Activated CD4-positive, alpha-beta T cell treated with anti-CD3 and anti-CD28 coated beads for 36 hours (primary cell): ENCODE results near the gene NANOS3. TPM values are rescaled to one million over a fixed set of nuclear protein-coding genes. Genes with fewer than 3 reads are reported as not detected.

Source experiments
- ATAC-seq: fragments of 200-7000 bp; cut with Tn5 transposase; one replicate; pipeline ENCODE4 v1.10.0; 2021; ENCODE audit warnings: mild to moderate bottlenecking, moderate library complexity
- CTCF ChIA-PET: fragments of 350-600 bp; sonication (Branson Sonifier 250); formaldehyde crosslinking; loops from one replicate; lab custom pipeline; 2021; ENCODE audit warnings: antibody characterized with exemption; lab: Charles Lee
- POLR2A ChIA-PET: fragments of 350-600 bp; sonication (Branson Sonifier 250); formaldehyde crosslinking; loops from one replicate; lab custom pipeline; 2021; ENCODE audit warnings: antibody characterized with exemption, inconsistent platforms; lab: Charles Lee
- DNase-seq: peaks from one replicate; pipeline ENCODE4 v3.0.0-alpha.2; 2020
- H3K27ac Mint-ChIP-seq: one replicate; pipeline ENCODE4 v1.8.0; 2021; ENCODE audit warnings: mixed read lengths
- H3K27me3 Mint-ChIP-seq: one replicate; pipeline ENCODE4 v1.8.0; 2021; ENCODE audit warnings: mixed read lengths
- H3K36me3 Mint-ChIP-seq: one replicate; pipeline ENCODE4 v1.8.0; 2021; ENCODE audit warnings: low read depth, mixed read lengths
- H3K4me1 Mint-ChIP-seq: one replicate; pipeline ENCODE4 v1.8.0; 2021; ENCODE audit warnings: mixed read lengths
- H3K4me3 Mint-ChIP-seq: one replicate; pipeline ENCODE4 v1.8.0; 2021; ENCODE audit warnings: mild to moderate bottlenecking, moderate library complexity, mixed read lengths
- H3K9me3 Mint-ChIP-seq: one replicate; pipeline ENCODE4 v1.8.0; 2021; ENCODE audit warnings: low read depth, mixed read lengths
- intact Hi-C, 2 experiments: fragments of 100-400 bp; cut with DNase I in 1 of 2; cut with micrococcal nuclease in 1 of 2; formaldehyde crosslinking; loops; one replicate each; pipeline versions ENCODE4 v1.14.2 to v1.15.1; 2022 to 2024; cut with DNase I, micrococcal nuclease
- total RNA-seq, 2 experiments: library from RNA; stranded (reverse); gene quantifications; one replicate each; pipeline ENCODE4 v1.2.3, GENCODE V29; 2021

The NANOS3 gene
- total RNA-seq, 2 experiments from 2014 or later: 1.2 to 1.6 TPM

GRCh38 chr19:13866463-13867046 lies 10.4 kb upstream of the NANOS3 start:
- Mint-ChIP-seq H3K27ac (no peak overlapping the region), H3K27me3 (peaks cover 36% of the 10 kb centered on the region), H3K36me3 (no peaks in the 10 kb centered on the region), H3K4me1 (peaks cover 26% of the 10 kb centered on the region), H3K4me3 (peak overlapping the region; percentile 54), H3K9me3 (no peaks in the 10 kb centered on the region)
- CTCF ChIA-PET: no interaction called here
- intact Hi-C loops: no loop called here
- no peak for DNase-seq
- POLR2A ChIA-PET: no interaction called here
- ATAC-seq: no peak

- CTCF ChIA-PET: interaction anchor here (0.6 kb wide), 2 partner anchors 328 to 588 kb away, joined by 3 read pairs; no protein-coding TSS in a partner anchor
- POLR2A ChIA-PET: no interaction called here
- no peak for ATAC-seq
Measured at GRCh38 chr19:13868663-13869062, 8.3 kb upstream of the NANOS3 start.

GRCh38 chr19:13869281-13869680 lies 7.7 kb upstream of the NANOS3 start:
- Mint-ChIP-seq H3K9me3 (no peaks in the 10 kb centered on the region), H3K27ac (no peak overlapping the region), H3K4me3 (no peak overlapping the region), H3K4me1 (peaks cover 12% of the 10 kb centered on the region), H3K27me3 (peaks cover 27% of the 10 kb centered on the region), H3K36me3 (no peaks in the 10 kb centered on the region)
- DNase-seq (no peak), ATAC-seq (no peak)
- intact Hi-C loops: no loop called here
- ChIA-PET POLR2A (no interaction called here), CTCF (interaction anchor here (0.6 kb wide), 2 partner anchors 327 to 587 kb away, joined by 3 read pairs; no protein-coding TSS in a partner anchor)

More at GRCh38 chr19:13868663-13869062, 8.3 kb upstream of the NANOS3 start:
- Mint-ChIP-seq H3K9me3 (no peaks in the 10 kb centered on the region), H3K4me1 (peaks cover 14% of the 10 kb centered on the region), H3K27me3 (peaks cover 33% of the 10 kb centered on the region), H3K36me3 (no peaks in the 10 kb centered on the region), H3K4me3 (no peak overlapping the region), H3K27ac (no peak overlapping the region)
- DNase-seq: no peak
- intact Hi-C loops: no loop called here

GRCh38 chr19:13870873-13871272 lies 6.1 kb upstream of the NANOS3 start:
- ChIA-PET CTCF (interaction anchor here (0.7 to 2.7 kb wide), 3 partner anchors 9 to 206 kb away, joined by 3 to 13 read pairs (median 3); no protein-coding TSS in a partner anchor), POLR2A (no interaction called here)
- H3K4me3 Mint-ChIP-seq: no peak overlapping the region
- no peaks in the 10 kb centered on the region for H3K9me3 Mint-ChIP-seq
- H3K4me1 Mint-ChIP-seq: peaks cover 7% of the 10 kb centered on the region
- intact Hi-C loops: no loop called here
- ATAC-seq (no peak), DNase-seq (no peak)
- H3K36me3 Mint-ChIP-seq: no peaks in the 10 kb centered on the region
- H3K27me3 Mint-ChIP-seq: peaks cover 24% of the 10 kb centered on the region
- H3K27ac Mint-ChIP-seq: no peak overlapping the region

- no peak for ATAC-seq
- peaks cover 15% of the 10 kb centered on the region for H3K27me3 Mint-ChIP-seq
- POLR2A ChIA-PET: interaction anchor here (0.7 kb wide), 1 partner anchor 10 kb away, joined by 3 read pairs; no protein-coding TSS in a partner anchor
- DNase-seq: no peak
- H3K27ac Mint-ChIP-seq: no peak overlapping the region
- intact Hi-C loops: no loop called here
- CTCF ChIA-PET: interaction anchor here (1.3 to 2.7 kb wide), 6 partner anchors 10 to 239 kb away, joined by 3 to 13 read pairs (median 4); partner anchors contain the start of gene MISP3
- no peaks in the 10 kb centered on the region for H3K9me3 Mint-ChIP-seq
- peak overlapping the region; percentile 46 for H3K4me3 Mint-ChIP-seq
- no peaks in the 10 kb centered on the region for H3K36me3 Mint-ChIP-seq
- H3K4me1 Mint-ChIP-seq: peaks cover 3% of the 10 kb centered on the region
Measured at GRCh38 chr19:13872339-13872694, 4.6 kb upstream of the NANOS3 start.

GRCh38 chr19:13872695-13873389 lies 4.1 kb upstream of the NANOS3 start:
- H3K27me3 Mint-ChIP-seq: peaks cover 10% of the 10 kb centered on the region
- no peaks in the 10 kb centered on the region for H3K9me3 Mint-ChIP-seq
- peak; percentile 51 for DNase-seq
- no peak overlapping the region for H3K27ac Mint-ChIP-seq
- peak overlapping the region; percentile 46 for H3K4me3 Mint-ChIP-seq
- H3K4me1 Mint-ChIP-seq: peaks cover 3% of the 10 kb centered on the region
- intact Hi-C loops: no loop called here
- POLR2A ChIA-PET: interaction anchor here (0.7 kb wide), 2 partner anchors 9 to 20 kb away, joined by 3 to 4 read pairs; no protein-coding TSS in a partner anchor
- no peaks in the 10 kb centered on the region for H3K36me3 Mint-ChIP-seq
- CTCF ChIA-PET: interaction anchor here (1.3 to 2.7 kb wide), 5 partner anchors 11 to 239 kb away, joined by 3 to 13 read pairs (median 5); partner anchors contain the start of gene MISP3
- ATAC-seq: peak; percentile 63

GRCh38 chr19:13873834-13874515 lies 3.0 kb upstream of the NANOS3 start:
- no peak overlapping the region for H3K27ac Mint-ChIP-seq
- CTCF ChIA-PET: interaction anchor here (1.6 kb wide), 1 partner anchor 17 kb away, joined by 6 read pairs; no protein-coding TSS in a partner anchor
- H3K9me3 Mint-ChIP-seq: no peaks in the 10 kb centered on the region

GRCh38 chr19:13875824-13876223 lies 1.1 kb upstream of the NANOS3 start:
- no peak for ATAC-seq
- Mint-ChIP-seq H3K9me3 (no peaks in the 10 kb centered on the region), H3K4me1 (peaks cover 9% of the 10 kb centered on the region), H3K4me3 (no peak overlapping the region), H3K27me3 (peaks cover 5% of the 10 kb centered on the region), H3K27ac (no peak overlapping the region), H3K36me3 (no peaks in the 10 kb centered on the region)
- DNase-seq: no peak
- POLR2A ChIA-PET: no interaction called here
- CTCF ChIA-PET: interaction anchor here (0.5 to 1.0 kb wide), 3 partner anchors 199 to 261 kb away, joined by 3 read pairs; partner anchors contain the start of gene ASF1B
- intact Hi-C loops: no loop called here

More at GRCh38 chr19:13873834-13874515, 3.0 kb upstream of the NANOS3 start:
- DNase-seq (no peak), ATAC-seq (no peak)
- intact Hi-C loops: no loop called here
- Mint-ChIP-seq H3K4me1 (no peaks in the 10 kb centered on the region), H3K36me3 (no peaks in the 10 kb centered on the region), H3K4me3 (no peak overlapping the region), H3K27me3 (peaks cover 7% of the 10 kb centered on the region)
- POLR2A ChIA-PET: no interaction called here

GRCh38 chr19:13877303-13877702 lies 369 bp downstream of the NANOS3 start:
- POLR2A ChIA-PET: no interaction called here
- Mint-ChIP-seq H3K9me3 (no peaks in the 10 kb centered on the region), H3K27me3 (peaks cover 5% of the 10 kb centered on the region), H3K4me3 (no peak overlapping the region), H3K4me1 (peaks cover 24% of the 10 kb centered on the region), H3K27ac (no peak overlapping the region), H3K36me3 (no peaks in the 10 kb centered on the region)
- ATAC-seq (no peak), DNase-seq (no peak)
- intact Hi-C loops: no loop called here
- CTCF ChIA-PET: interaction anchor here (0.7 to 0.9 kb wide), 2 partner anchors 192 to 204 kb away, joined by 3 to 4 read pairs; no protein-coding TSS in a partner anchor

GRCh38 chr19:13880059-13881043 lies 3.4 kb downstream of the NANOS3 start:
- intact Hi-C loops: loop anchor here (1.0 to 5.0 kb wide), 21 partner anchors 26 to 597 kb away; partner anchors contain the start of genes ASF1B (in 2 of the 2), DCAF15 (in 2 of the 2), BRME1 (in 1 of the 2) and CC2D1A (in 1 of the 2)
- POLR2A ChIA-PET: interaction anchor here (0.6 kb wide), 1 partner anchor 597 kb away, joined by 3 read pairs; no protein-coding TSS in a partner anchor
- peaks cover 35% of the 10 kb centered on the region for H3K4me1 Mint-ChIP-seq

More at GRCh38 chr19:13880059-13881043, 3.4 kb downstream of the NANOS3 start:
- DNase-seq (peak; percentile 99), ATAC-seq (peak; percentile 94)
- H3K9me3 Mint-ChIP-seq: no peaks in the 10 kb centered on the region
- peak overlapping the region; percentile 49 for H3K4me3 Mint-ChIP-seq
- CTCF ChIA-PET: interaction anchor here (0.5 to 3.5 kb wide), 23 partner anchors 13 to 425 kb away, joined by 3 to 16 read pairs (median 3); partner anchors contain the start of genes ASF1B, MISP3 and RFX1
- no peaks in the 10 kb centered on the region for H3K36me3 Mint-ChIP-seq
- no peaks in the 10 kb centered on the region for H3K27me3 Mint-ChIP-seq
- H3K27ac Mint-ChIP-seq: peak overlapping the region; percentile 85
